SU-DHL-6 (cell line): ENCODE measurements around the gene SCFD2.

Experiments used
- CTCF ChIP-seq: fragments of 200-600 bp; sonication (generic); IDR thresholded peaks from one replicate; pipeline ENCODE4 v1.5.1; 2017; ENCODE audit warnings: antibody characterized with exemption, mild to moderate bottlenecking, low read length, moderate library complexity; ENCODE audit not compliant: insufficient read depth, poor library complexity, severe bottlenecking
- EZH2phosphoT487 ChIP-seq: fragments of 200-600 bp; sonication (generic), shearing (Covaris generic); conservative IDR thresholded peaks from 2 replicates; pipeline ENCODE4 v1.6.1; 2018; ENCODE audit warnings: mild to moderate bottlenecking, antibody characterized with exemption, low read length, moderate library complexity, mixed read lengths

- TF ChIP-seq CTCF: no peak
- no peak for TF ChIP-seq EZH2phosphoT487
Measured at GRCh38 chr4:52856801-52857200, 509.1 kb downstream of the SCFD2 start.
